Ovary (tissue), 3 donors: ENCODE results near the gene RBM20.

Source experiments
- POLR2A ChIP-seq: fragments of 450-650 bp; IDR thresholded peaks from one replicate; pipeline ENCODE4 v1.6.1; 2017; ENCODE audit warnings: antibody characterized with exemption, mild to moderate bottlenecking, moderate library complexity
- TF ChIP-seq, protein P1 (sequence below), 3 donors: fragments of 450-650 bp in 2 of 3; fragments of 200-600 bp in 1 of 3; IDR thresholded peaks; one replicate each; pipeline versions ENCODE4 v1.5.1 to v1.8.0; 2016 to 2022; ENCODE audit warnings: antibody characterized with exemption in 3 of 3, mild to moderate bottlenecking in 1 of 3
- donor health status: DM: no; HTN: no; CAD: no.

DNA sequence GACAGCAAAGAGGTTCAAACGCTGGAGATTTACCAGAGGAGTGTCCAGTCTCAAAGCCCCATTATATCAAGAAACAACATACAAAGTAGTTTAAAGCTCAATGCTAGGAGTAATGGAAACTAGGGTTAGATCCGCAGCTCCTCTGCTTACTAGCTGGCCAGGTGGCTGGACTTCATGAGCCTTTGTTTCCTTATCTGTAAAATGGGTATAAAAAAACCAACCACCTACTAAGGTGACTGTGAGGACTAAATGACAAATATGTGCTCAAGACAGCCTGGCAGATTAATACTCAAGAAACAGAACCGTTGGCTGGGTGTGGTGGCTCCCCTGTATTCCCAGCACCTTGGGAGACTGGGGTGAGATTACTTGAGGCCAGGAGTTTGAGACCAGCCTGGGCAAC is 5.8 kb upstream of the RBM20 start:
- no peak for TF ChIP-seq POLR2A
- TF ChIP-seq, protein P1, sequence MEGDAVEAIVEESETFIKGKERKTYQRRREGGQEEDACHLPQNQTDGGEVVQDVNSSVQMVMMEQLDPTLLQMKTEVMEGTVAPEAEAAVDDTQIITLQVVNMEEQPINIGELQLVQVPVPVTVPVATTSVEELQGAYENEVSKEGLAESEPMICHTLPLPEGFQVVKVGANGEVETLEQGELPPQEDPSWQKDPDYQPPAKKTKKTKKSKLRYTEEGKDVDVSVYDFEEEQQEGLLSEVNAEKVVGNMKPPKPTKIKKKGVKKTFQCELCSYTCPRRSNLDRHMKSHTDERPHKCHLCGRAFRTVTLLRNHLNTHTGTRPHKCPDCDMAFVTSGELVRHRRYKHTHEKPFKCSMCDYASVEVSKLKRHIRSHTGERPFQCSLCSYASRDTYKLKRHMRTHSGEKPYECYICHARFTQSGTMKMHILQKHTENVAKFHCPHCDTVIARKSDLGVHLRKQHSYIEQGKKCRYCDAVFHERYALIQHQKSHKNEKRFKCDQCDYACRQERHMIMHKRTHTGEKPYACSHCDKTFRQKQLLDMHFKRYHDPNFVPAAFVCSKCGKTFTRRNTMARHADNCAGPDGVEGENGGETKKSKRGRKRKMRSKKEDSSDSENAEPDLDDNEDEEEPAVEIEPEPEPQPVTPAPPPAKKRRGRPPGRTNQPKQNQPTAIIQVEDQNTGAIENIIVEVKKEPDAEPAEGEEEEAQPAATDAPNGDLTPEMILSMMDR (IDR thresholded peaks at IDR 0.05): no peak
